HG02763 (cell line): ENCODE measurements around the gene GTF2A1.

Source experiments
- ATAC-seq: cut with Tn5 transposase; IDR thresholded peaks from one replicate; pipeline ENCODE4 v1.9.1; 2021; ENCODE audit warnings: mild to moderate bottlenecking, moderate library complexity; ENCODE audit not compliant: unreplicated experiment

The GTF2A1 gene

GRCh38 chr14:81179631-81180030 is 41.1 kb downstream of the GTF2A1 start:
- no peak for ATAC-seq

DNA sequence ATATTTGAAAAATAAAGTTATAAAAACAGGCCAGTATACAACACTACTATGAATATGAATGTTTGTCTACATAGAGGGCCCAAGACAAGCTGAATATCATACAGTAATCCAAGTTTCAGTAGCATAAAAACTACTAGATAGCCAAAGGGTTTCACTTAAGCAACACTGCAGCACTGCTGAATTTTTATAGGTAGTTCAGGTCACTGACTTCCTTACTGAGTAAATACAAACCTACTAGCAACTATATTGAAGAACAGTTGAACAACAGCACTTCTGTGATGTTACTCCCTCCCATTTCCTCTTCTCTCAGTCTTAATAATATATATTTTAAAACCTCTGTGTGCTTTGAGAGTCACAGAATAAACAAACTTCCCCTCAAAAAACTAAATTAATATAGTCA is 42.7 kb downstream of the GTF2A1 start:
- peak; percentile 47 for ATAC-seq

- no peak for ATAC-seq
Measured at GRCh38 chr14:81177225-81177624, 43.5 kb downstream of the GTF2A1 start.

GRCh38 chr14:81176241-81176640 is 44.5 kb downstream of the GTF2A1 start:
- no peak for ATAC-seq

- peak; percentile 23 for ATAC-seq
Measured at GRCh38 chr14:81172881-81173280, 47.9 kb downstream of the GTF2A1 start.

GRCh38 chr14:81172353-81172752 is 48.4 kb downstream of the GTF2A1 start:
- ATAC-seq = peak; percentile 23

DNA sequence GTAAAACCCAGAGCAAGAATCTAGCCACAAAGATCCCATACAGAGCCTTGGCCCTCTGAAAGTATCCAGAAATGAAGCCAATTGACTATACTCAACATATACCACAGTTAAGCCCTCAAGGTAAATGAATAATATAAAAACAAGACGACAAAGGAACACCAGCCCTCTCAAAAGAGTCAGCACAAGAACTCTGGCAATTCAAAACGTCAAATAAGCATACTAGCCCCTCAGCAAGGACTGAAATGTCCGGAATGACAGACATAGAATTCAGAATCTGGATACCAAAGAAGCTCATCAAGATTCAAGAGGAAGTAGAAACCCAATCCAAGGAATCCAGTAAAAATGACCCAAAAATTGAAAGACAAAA is 49.9 kb downstream of the GTF2A1 start:
- no peak for ATAC-seq

DNA sequence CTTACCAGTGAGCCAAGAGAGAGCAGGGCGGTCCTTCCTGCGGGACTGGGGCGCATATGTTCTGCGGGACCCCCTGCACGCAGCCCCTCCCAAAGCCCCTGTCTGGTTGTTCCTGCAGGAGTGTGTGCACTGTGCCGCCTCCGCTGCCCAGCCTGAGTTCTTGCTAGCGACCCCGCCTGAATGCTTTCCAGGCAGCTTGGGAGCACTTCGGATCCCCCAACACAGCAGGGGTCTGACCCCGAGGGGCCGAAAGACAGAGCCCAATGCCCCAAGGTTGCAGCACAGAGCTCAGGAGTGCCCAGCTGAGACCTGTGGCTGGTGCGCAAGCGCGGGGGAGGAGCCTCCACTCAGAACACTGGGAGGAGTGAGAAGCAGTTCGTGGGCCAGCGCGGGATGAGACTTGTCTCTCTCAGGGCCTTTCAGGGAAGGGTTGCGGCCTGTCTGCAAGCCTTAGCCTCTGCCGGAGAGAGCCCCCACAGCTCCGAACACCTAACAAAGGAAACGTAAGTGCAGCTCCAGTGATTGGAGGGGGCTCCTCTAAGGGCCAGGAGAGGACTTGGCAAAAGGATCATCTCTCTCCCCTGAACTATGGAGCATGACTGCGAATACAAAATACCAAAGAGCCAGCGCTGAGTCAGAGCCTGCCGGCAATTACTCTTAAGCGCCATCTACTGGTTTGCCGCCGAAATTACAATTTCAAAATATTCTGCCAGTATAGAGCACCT is 50.5 kb downstream of the GTF2A1 start:
- peak; percentile 94 for ATAC-seq

DNA sequence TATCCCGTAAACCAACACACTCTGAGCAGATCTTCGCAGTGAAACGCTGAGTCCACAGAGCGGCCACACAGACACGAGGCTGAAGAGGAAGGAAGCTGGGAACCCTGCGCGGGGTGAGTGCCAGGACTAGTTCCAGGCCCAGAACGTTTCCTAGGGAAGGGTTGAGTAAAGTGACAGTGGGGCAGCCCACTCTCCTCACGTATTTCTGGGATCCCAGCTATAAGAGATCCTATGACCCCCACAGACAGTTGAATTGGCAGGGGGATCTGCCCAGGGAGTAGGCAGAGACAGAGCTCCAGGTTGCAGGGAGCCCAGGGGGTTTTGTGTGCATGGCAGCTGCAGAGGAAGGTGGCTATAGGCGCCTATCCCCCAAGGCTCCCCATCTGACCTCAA is 51.1 kb downstream of the GTF2A1 start:
- ATAC-seq = peak; percentile 15

GRCh38 chr14:81169267-81169666 is 51.5 kb downstream of the GTF2A1 start:
- ATAC-seq = no peak

- ATAC-seq = no peak
Measured at GRCh38 chr14:81166121-81166520, 54.6 kb downstream of the GTF2A1 start.

DNA sequence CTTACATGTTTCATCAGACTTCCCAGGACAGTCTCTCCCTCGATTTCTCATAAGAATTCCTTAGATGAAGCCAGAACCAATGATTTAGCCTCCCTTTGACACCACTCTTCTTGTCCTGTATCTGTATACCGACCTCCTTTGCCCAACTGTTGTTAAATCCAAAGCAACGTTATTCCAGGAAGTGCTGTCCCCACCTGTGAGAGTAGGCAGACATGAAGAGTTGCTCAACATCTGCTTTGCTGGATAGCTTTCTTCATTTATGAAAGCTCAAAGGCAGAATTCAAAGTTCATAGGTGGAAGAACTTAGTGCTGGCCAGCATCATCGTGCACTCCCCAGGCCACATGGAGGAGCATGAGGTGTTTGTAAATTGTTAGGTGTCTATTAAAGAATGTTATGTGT is 55.6 kb downstream of the GTF2A1 start:
- ATAC-seq = no peak

DNA sequence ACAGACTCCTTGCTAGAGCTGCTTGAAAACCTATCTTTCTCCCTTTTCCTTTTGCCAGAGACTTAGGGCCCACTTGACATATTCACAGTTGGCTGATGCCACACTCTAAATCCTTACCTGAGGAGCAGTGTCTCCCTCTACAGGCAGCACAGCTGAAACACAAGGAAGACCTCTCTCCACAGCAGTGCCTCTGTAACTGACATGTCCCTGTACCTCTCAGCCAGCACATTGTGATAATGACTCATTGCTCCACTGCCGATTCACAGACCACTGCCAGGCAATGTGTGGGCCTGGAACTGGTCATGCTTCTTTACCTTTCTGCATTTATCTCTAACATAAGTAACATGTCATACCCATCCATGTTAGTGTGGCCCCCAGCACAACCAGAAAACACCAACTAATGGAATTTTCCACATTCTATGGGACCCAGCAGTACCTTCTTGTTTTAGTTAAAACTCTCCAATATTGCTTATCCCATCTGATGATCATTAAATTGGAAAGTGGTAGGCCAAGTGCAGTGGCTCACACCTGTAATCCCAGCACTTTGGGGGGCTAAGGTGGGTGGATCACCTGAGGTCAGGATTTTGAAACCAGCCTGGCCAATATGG is 56.5 kb downstream of the GTF2A1 start:
- ATAC-seq = peak; percentile 97

GRCh38 chr14:81162941-81163340 is 57.8 kb downstream of the GTF2A1 start:
- ATAC-seq = no peak

DNA sequence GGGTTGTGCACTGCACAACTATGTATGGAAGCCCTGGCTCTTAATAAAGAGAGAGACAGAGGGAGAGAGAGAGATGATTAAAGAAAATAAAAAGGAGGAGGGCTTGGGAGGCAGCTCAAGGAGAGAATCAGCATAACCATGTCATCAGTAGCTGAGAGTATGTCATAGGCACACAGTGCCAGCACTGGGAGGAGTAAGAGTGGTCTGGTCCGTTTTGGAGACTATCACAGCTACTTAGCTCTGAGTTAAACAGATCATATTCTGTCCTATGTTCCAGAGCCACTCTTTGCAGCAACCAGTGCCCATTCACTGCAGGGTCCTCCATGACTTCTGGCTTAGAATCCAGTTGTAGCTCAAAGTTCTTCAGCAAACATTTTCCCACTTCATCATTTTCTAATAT is 59.0 kb downstream of the GTF2A1 start:
- no peak for ATAC-seq

GRCh38 chr14:81161088-81161487 is 59.7 kb downstream of the GTF2A1 start:
- no peak for ATAC-seq

DNA sequence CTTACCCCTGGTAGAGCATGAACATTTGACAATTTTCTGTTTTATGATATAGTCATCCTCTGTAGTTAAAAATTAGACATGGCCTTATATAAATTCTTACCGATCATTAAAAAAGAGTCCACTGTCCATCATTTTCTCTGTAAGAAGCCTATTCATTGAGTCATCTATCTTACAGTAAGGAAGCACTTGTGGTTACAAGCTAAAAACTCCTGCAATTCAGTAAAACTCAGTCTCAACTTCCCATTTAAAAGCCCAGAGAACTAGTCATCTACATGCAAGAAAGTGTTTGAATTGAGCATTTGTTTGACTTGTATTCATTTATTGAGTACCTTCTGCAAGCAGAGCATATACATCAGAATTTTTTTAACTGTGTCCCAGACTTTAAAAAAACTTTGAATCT is 63.3 kb downstream of the GTF2A1 start:
- no peak for ATAC-seq

GRCh38 chr14:81153187-81153586 is 67.6 kb downstream of the GTF2A1 start:
- no peak for ATAC-seq

DNA sequence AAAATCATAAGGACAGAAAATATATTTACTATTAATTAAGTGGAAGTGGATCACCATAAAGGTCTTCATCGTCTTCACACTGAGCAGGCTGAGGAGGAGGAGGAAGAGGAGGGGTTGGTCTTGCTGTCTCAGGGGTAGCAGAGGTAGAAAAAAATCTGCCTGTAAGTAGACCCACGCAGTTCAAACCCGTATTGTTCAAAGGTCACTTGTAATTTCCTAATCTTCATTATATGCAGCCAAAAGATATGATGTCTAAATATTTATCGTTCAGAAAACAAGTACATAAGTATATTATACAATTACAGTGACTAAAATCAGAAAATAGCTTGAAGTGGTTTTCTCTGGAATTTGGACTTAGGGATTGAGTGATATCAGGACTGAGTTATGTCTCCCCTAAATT is 72.1 kb downstream of the GTF2A1 start:
- ATAC-seq = no peak

DNA sequence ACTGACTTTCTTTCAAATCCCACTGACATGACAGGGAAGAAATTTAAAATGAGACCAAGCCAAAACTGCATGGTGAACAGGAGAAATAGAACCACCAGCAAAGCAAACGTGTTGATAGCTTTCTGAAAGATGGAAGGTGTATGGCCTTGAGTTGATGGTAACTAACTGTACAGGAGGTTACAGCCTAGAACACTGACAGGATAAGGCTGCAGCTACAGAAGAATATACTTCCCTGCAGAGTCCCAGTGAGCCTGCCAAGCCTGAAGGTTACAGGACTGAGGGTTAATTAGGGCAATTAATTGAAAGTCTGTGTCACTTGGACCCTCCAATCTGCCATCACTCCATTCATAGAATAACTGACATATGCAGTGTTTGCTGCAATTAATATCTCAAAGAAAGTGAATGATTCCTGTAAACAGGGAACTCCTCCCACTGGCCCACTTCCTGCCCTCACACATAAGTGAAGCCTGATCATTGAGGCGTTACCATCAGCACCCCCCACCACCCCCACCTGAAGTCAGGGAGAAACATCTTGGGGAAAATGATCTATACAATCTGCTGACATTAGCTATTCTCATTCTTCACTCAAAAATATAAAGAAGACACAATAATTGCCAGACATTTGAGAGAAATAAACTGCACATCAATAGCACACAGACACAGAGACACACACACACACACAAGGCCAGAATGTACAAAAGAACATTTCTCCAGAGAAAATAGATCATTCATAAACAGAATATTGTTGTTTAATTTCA is 73.4 kb downstream of the GTF2A1 start:
- peak; percentile 67 for ATAC-seq

DNA sequence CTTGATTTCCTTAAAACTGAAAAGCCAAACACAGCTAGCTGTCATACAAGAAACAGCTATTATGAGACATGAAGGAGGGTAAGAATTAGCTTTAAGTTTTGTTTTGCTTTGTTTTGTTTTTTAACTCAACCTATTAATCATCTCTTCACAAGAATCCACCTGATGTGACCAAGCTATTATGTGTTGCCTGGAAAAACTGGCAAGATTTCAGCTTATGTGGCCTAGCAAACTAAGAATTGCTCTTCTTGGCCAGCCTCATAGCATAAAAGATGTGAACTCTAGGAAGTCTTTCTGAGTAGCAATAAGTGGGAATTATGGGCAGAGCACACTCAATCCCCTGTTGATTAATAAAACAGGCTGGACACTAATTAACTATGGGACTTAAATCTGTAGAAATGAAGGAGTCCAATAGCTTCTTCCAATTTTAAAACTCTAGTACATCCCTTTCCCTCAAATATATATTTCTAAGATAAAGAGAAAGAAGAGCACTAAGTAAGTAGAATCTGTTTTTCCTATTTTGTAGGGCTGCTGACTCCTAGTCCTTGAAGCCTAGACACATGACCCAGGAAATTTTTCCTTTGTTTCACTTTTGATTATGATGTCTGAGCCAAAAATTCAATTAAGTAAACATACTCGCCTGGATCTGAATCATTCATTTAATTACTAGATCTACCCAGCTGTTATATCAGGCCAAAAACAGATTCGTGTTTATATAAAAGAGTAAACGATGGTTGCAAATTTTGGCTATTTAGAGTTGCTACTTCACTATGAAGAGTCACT is 75.7 kb downstream of the GTF2A1 start:
- ATAC-seq = no peak
